SU-DHL-6 (cell line): ENCODE results near the gene HMGB4.

ENCODE experiments used
- H2AFZ ChIP-seq: fragments of 200-600 bp; sonication (generic); 2 replicates; pipeline ENCODE4 v1.6.1; 2014; ENCODE audit warnings: low read depth, mild to moderate bottlenecking, moderate library complexity, mixed read lengths, antibody characterized with exemption, low read length; ENCODE audit not compliant: severe bottlenecking
- H3F3A ChIP-seq: fragments of 200-600 bp; shearing (Covaris generic); 2 replicates; pipeline ENCODE4 v1.6.0; 2016; ENCODE audit warnings: antibody characterized with exemption, mild to moderate bottlenecking; ENCODE audit not compliant: insufficient read depth
- H3K27ac ChIP-seq: fragments of 200-600 bp; sonication (generic); 2 replicates; pipeline ENCODE4 v1.5.1; 2016; ENCODE audit warnings: low read depth, mild to moderate bottlenecking, low read length, moderate library complexity, mixed read lengths
- H3K27me3 ChIP-seq: fragments of 200-600 bp; sonication (generic), shearing (Covaris generic); 2 replicates; pipeline ENCODE4 v1.6.0; 2014; ENCODE audit warnings: mild to moderate bottlenecking, low read length
- H3K36me3 ChIP-seq: fragments of 200-600 bp; sonication (generic); 2 replicates; pipeline ENCODE4 v1.6.1; 2014; ENCODE audit warnings: mild to moderate bottlenecking, low read length, mixed read lengths
- H3K4me2 ChIP-seq: fragments of 300-600, 200-600 bp; shearing (Covaris generic), sonication (generic); 2 replicates; pipeline ENCODE4 v1.6.0; 2014; ENCODE audit warnings: low read length, low read depth, mild to moderate bottlenecking; ENCODE audit not compliant: poor library complexity, severe bottlenecking
- H3K4me3 ChIP-seq: fragments of 200-600 bp; sonication (generic); 2 replicates; pipeline ENCODE4 v1.5.1; 2014; ENCODE audit warnings: antibody characterized with exemption, low read length, mild to moderate bottlenecking, mixed read lengths; ENCODE audit not compliant: insufficient read depth, poor library complexity, severe bottlenecking
- H3K79me2 ChIP-seq: fragments of 200-600 bp; sonication (generic); 2 replicates; pipeline ENCODE4 v1.6.1; 2014; ENCODE audit warnings: mild to moderate bottlenecking, low read length, moderate library complexity; ENCODE audit not compliant: insufficient read depth
- H3K9ac ChIP-seq: fragments of 200-600 bp; sonication (generic); 2 replicates; pipeline ENCODE4 v1.7.0; 2014; ENCODE audit warnings: mild to moderate bottlenecking, low read length
- H3K9me2 ChIP-seq: fragments of 200-600 bp; sonication (generic); replicated peaks from 2 replicates; pipeline ENCODE4 v1.6.1; 2014; ENCODE audit warnings: low read length; ENCODE audit not compliant: insufficient read depth
- H3K9me3 ChIP-seq: fragments of 200-600 bp; sonication (generic); 2 replicates; pipeline ENCODE4 v1.6.1; 2014; ENCODE audit warnings: low read length, mixed read lengths; ENCODE audit not compliant: insufficient read depth
- H4K20me1 ChIP-seq: fragments of 200-600 bp; sonication (generic); 2 replicates; pipeline ENCODE4 v1.6.1; 2014; ENCODE audit warnings: low read depth, mild to moderate bottlenecking, antibody characterized with exemption, low read length, moderate library complexity, mixed read lengths
- EZH2phosphoT487 ChIP-seq: fragments of 200-600 bp; sonication (generic), shearing (Covaris generic); conservative IDR thresholded peaks from 2 replicates; pipeline ENCODE4 v1.6.1; 2018; ENCODE audit warnings: mild to moderate bottlenecking, antibody characterized with exemption, low read length, moderate library complexity, mixed read lengths
- TF ChIP-seq, protein P1 (sequence below): fragments of 200-600 bp; sonication (generic); IDR thresholded peaks from one replicate; pipeline ENCODE4 v1.5.1; 2017; ENCODE audit warnings: antibody characterized with exemption, mild to moderate bottlenecking, low read length, moderate library complexity; ENCODE audit not compliant: insufficient read depth, poor library complexity, severe bottlenecking

Gene HMGB4

DNA sequence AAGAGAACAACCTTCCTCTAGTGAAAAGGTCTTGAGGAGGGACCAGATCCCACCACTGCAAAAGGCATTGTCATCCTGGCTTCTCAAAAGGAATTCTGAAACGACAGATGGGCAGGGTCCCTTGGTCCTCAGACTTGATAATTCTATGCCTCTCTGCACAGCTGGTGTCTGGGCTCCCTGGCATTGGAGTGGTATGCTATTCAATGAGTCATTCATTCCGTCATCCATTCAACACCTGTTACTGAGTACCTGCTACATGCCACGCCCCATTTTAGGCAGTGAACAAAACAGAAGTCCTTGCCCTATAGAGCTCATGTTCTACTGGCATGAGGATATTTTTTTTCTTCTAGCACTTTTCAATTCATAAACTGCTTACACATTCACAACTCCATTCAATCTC is 45.8 kb upstream of the HMGB4 start:
- no peak overlapping the region for H3K27ac ChIP-seq
- no peaks in the 10 kb centered on the region for H3K9me2 ChIP-seq
- no peaks in the 10 kb centered on the region for H3K36me3 ChIP-seq
- no peak overlapping the region for H3K4me3 ChIP-seq
- H3K9me3 ChIP-seq, result no peaks in the 10 kb centered on the region
- no peaks in the 10 kb centered on the region for H3F3A ChIP-seq
- TF ChIP-seq, protein P1, sequence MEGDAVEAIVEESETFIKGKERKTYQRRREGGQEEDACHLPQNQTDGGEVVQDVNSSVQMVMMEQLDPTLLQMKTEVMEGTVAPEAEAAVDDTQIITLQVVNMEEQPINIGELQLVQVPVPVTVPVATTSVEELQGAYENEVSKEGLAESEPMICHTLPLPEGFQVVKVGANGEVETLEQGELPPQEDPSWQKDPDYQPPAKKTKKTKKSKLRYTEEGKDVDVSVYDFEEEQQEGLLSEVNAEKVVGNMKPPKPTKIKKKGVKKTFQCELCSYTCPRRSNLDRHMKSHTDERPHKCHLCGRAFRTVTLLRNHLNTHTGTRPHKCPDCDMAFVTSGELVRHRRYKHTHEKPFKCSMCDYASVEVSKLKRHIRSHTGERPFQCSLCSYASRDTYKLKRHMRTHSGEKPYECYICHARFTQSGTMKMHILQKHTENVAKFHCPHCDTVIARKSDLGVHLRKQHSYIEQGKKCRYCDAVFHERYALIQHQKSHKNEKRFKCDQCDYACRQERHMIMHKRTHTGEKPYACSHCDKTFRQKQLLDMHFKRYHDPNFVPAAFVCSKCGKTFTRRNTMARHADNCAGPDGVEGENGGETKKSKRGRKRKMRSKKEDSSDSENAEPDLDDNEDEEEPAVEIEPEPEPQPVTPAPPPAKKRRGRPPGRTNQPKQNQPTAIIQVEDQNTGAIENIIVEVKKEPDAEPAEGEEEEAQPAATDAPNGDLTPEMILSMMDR, result no peak
- TF ChIP-seq EZH2phosphoT487, result no peak
- H3K27me3 ChIP-seq, result no peaks in the 10 kb centered on the region
- H2AFZ ChIP-seq, result no peak overlapping the region
- H3K4me2 ChIP-seq, result no peak overlapping the region
- H4K20me1 ChIP-seq, result no peaks in the 10 kb centered on the region
- no peaks in the 10 kb centered on the region for H3K79me2 ChIP-seq
- no peak overlapping the region for H3K9ac ChIP-seq

DNA sequence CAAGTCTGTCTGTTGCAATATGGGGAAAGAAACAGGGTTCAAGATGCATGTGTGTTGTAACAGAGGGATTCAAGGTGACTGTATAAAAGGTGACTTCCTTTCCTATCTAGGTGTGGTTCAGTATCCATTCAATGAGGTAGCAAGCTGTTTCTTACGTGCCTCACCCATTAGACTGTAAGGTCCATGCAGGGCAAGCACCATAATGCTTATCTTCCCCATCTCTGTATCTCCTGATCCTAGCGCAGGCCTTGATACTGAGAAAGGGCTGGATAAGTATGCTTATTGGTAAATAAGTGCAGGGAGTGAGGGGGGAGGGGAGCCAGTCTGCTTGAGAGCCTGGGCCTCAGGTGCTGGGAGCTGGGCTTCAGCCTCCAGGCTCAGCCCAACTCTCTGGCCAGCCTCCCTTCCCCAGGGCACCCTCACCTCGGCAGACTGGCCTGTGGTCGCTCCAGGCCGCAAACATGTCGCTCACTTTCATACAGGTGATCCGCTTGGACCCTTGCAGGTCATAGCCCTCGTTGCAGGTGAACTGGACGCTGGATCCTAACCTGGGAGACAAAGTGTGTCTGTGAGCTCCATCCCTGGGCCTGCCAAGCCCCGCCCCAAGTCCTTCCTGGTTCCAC is 44.5 kb upstream of the HMGB4 start:
- Histone ChIP-seq H3F3A (no peaks in the 10 kb centered on the region), H3K4me2 (no peak overlapping the region), H3K79me2 (no peaks in the 10 kb centered on the region), H3K4me3 (no peak overlapping the region), H3K9me2 (no peaks in the 10 kb centered on the region), H3K36me3 (no peaks in the 10 kb centered on the region), H3K9me3 (no peaks in the 10 kb centered on the region), H3K27me3 (no peaks in the 10 kb centered on the region), H3K27ac (no peak overlapping the region), H2AFZ (no peak overlapping the region), H4K20me1 (no peaks in the 10 kb centered on the region), H3K9ac (no peak overlapping the region)
- TF ChIP-seq, protein P1, result no peak
- TF ChIP-seq EZH2phosphoT487, result no peak

DNA sequence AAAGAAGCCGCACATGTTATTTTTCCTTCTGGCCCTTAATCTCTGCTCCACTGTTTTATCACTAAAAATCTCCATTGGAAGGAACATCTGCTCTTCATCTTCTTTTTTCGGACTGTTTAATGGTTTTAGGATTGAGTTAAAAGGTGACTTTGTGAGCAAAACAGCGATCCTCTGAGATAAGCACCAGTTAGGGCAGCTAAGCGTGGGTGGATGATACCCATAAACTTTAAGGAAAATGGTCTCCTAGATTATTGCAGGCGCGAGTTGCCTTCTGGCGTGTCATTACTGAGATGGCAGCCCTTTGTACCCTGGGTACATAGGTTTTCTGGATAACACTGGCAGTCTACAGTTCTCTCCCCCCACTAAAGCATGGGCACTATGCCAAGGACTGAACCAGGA is 44.0 kb upstream of the HMGB4 start:
- H3K9me2 ChIP-seq, result no peaks in the 10 kb centered on the region
- H3K27ac ChIP-seq, result no peak overlapping the region
- no peak overlapping the region for H2AFZ ChIP-seq
- H3K4me3 ChIP-seq, result no peak overlapping the region
- TF ChIP-seq EZH2phosphoT487, result no peak
- H3K4me2 ChIP-seq, result no peak overlapping the region
- H3K9me3 ChIP-seq, result no peaks in the 10 kb centered on the region
- H3K9ac ChIP-seq, result no peak overlapping the region
- H3F3A ChIP-seq, result no peaks in the 10 kb centered on the region
- H3K36me3 ChIP-seq, result no peaks in the 10 kb centered on the region
- H3K79me2 ChIP-seq, result no peaks in the 10 kb centered on the region
- no peaks in the 10 kb centered on the region for H3K27me3 ChIP-seq
- H4K20me1 ChIP-seq, result no peaks in the 10 kb centered on the region

DNA sequence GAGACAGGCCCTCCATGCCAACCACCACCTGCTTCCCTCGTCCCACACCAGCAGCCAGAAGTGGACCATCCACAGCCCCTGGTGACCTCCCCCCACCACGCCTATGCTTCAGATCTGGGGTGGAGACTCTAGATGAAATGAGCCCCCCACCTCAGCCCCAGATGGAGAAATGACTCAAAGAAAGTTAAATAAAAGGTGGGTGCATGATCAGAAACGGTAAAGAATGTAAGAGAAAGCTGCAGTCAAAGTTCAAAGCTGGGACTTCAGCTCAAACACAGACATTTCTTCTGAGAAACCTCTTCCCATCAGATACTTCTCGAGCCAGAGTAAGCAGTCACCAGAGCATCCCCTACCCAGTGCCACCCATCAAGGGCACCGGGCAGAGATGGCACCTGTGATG is 43.1 kb upstream of the HMGB4 start:
- Histone ChIP-seq H3F3A (no peaks in the 10 kb centered on the region), H3K27ac (no peak overlapping the region), H3K4me3 (no peak overlapping the region), H3K27me3 (no peaks in the 10 kb centered on the region), H2AFZ (no peak overlapping the region), H3K9me2 (no peaks in the 10 kb centered on the region), H4K20me1 (no peaks in the 10 kb centered on the region), H3K36me3 (no peaks in the 10 kb centered on the region), H3K4me2 (no peak overlapping the region), H3K9ac (no peak overlapping the region), H3K9me3 (no peaks in the 10 kb centered on the region), H3K79me2 (no peaks in the 10 kb centered on the region)
- no peak for TF ChIP-seq EZH2phosphoT487
- TF ChIP-seq, protein P1, result no peak
